Ishikawa (cell line): ENCODE results near the gene SS18L1.

Source experiments
- CREB1 ChIP-seq: IDR thresholded peaks from 2 replicates; pipeline ENCODE4 v1.6.1; 2012; ENCODE audit warnings: low read depth
- EGR1 ChIP-seq: IDR thresholded peaks from 2 replicates; pipeline ENCODE4 v1.6.1; 2012
- EP300 ChIP-seq: IDR thresholded peaks from 2 replicates; pipeline ENCODE4 v1.6.1; 2012; ENCODE audit warnings: borderline replicate concordance
- MAX ChIP-seq: IDR thresholded peaks from 2 replicates; pipeline ENCODE4 v1.6.1; 2012
- RAD21 ChIP-seq: IDR thresholded peaks from 2 replicates; pipeline ENCODE4 v1.6.1; 2012; ENCODE audit warnings: low read depth
- REST ChIP-seq: IDR thresholded peaks from 2 replicates; pipeline ENCODE4 v1.6.1; 2012; ENCODE audit warnings: low read depth, mild to moderate bottlenecking
- TAF1 ChIP-seq: IDR thresholded peaks from 2 replicates; pipeline ENCODE4 v1.6.1; 2012; ENCODE audit warnings: low read depth, mild to moderate bottlenecking
- YY1 ChIP-seq: IDR thresholded peaks from 2 replicates; pipeline ENCODE4 v1.6.1; 2012; ENCODE audit warnings: low read depth

GRCh38 chr20:62195075-62195405 is 51.5 kb downstream of the SS18L1 start:
- TF ChIP-seq CREB1 (no peak), EGR1 (no peak), TAF1 (no peak), YY1 (no peak), EP300 (no peak), MAX (no peak), REST (no peak), RAD21 (no peak)
